ENCODE results near the gene CFAP77. TPM values are rescaled to one million over a fixed set of nuclear protein-coding genes. Genes with fewer than 3 reads are reported as not detected.

Gene CFAP77
- total RNA-seq, 1 donor from 2014 or later: 0.36 TPM

DNA sequence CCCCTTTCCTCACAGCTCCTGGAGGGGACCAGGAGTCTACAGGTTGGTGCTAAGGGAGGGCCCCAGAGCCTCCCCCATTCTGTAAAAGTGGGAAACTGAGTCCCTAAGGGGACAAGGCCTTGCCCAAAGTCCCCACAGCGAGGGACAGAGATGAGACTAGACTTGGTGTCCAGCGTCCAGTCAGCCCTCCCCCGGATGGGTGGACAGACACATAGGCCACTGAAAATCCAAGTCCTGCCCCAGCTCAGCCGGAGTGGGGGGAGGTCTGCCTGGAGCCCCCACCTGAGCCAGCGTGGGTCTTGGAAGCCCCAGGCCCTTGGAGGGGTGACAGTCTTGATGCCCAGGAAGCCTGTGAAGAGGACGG, 177.6 kb downstream of the CFAP77 start:
- H3K9ac ChIP-seq (ENCODE audit: low read length): no peak overlapping the region
- Mint-ChIP-seq H3K4me1 (ENCODE audit: low read depth, unreplicated experiment) (peaks cover 25% of the 10 kb centered on the region), H3K4me3 (ENCODE audit: unreplicated experiment) (no peak overlapping the region), H3K27ac (ENCODE audit: unreplicated experiment) (no peak overlapping the region), H3K9me3 (ENCODE audit: unreplicated experiment) (peaks cover 6% of the 10 kb centered on the region), H3K36me3 (ENCODE audit: low read depth, unreplicated experiment) (peaks cover 4% of the 10 kb centered on the region), H3K27me3 (ENCODE audit: low read depth, unreplicated experiment) (peaks cover 63% of the 10 kb centered on the region)
- H3K36me3 ChIP-seq (ENCODE audit: insufficient read depth, low read length): no peaks in the 10 kb centered on the region
- H3K4me3 ChIP-seq (ENCODE audit: insufficient read depth, low read depth, low read length): no peak overlapping the region
- peaks cover 9% of the 10 kb centered on the region for H3K9me3 ChIP-seq (ENCODE audit: insufficient read depth, low read depth, low read length)
- FAIRE-seq: no peak
- no peak for DNase-seq (ENCODE audit: low read depth)
- H3K4me2 ChIP-seq (ENCODE audit: low read length): no peak overlapping the region
- peaks cover 72% of the 10 kb centered on the region for H4K20me1 ChIP-seq (ENCODE audit: insufficient read depth, low read length)
- no peak for TF ChIP-seq EZH2 (IDR thresholded peaks at IDR 0.05; ENCODE audit: insufficient read depth, low read length)
- TF ChIP-seq, protein P1, sequence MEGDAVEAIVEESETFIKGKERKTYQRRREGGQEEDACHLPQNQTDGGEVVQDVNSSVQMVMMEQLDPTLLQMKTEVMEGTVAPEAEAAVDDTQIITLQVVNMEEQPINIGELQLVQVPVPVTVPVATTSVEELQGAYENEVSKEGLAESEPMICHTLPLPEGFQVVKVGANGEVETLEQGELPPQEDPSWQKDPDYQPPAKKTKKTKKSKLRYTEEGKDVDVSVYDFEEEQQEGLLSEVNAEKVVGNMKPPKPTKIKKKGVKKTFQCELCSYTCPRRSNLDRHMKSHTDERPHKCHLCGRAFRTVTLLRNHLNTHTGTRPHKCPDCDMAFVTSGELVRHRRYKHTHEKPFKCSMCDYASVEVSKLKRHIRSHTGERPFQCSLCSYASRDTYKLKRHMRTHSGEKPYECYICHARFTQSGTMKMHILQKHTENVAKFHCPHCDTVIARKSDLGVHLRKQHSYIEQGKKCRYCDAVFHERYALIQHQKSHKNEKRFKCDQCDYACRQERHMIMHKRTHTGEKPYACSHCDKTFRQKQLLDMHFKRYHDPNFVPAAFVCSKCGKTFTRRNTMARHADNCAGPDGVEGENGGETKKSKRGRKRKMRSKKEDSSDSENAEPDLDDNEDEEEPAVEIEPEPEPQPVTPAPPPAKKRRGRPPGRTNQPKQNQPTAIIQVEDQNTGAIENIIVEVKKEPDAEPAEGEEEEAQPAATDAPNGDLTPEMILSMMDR (IDR thresholded peaks at IDR 0.05; ENCODE audit: insufficient read depth, low read depth, low read length): no peak
- peaks cover 6% of the 10 kb centered on the region for H3K4me1 ChIP-seq (ENCODE audit: insufficient read depth, low read length)
- H2AFZ ChIP-seq (ENCODE audit: low read depth, low read length): no peak overlapping the region
- H3K27ac ChIP-seq (ENCODE audit: low read depth, low read length): no peak overlapping the region
- no peaks in the 10 kb centered on the region for H3K79me2 ChIP-seq (ENCODE audit: insufficient read depth, low read length)
- H3K27me3 ChIP-seq (ENCODE audit: insufficient read depth, low read length): peaks cover 93% of the 10 kb centered on the region

DNA sequence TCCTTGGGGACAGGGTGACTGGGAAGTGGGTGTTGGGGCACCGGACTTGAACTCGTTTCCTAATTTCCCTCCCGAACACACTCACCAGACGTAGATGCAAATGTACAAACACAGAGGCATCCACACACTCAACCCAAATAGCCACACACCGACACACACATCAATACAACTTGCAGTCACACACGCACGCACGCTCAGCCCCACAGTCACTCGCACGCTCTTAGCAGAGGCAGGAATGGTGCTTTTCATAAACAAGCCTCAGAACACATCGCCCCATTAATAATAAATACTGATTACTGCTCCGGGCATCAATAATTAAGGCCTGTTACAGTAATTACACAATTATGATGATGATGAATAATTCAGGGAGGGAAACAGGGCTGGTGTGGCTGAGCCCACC, 178.1 kb downstream of the CFAP77 start:
- no peak overlapping the region for H3K27ac ChIP-seq (ENCODE audit: low read depth, low read length)
- TF ChIP-seq, protein P1 (IDR thresholded peaks at IDR 0.05; ENCODE audit: insufficient read depth, low read depth, low read length): no peak
- no peak for TF ChIP-seq EZH2 (IDR thresholded peaks at IDR 0.05; ENCODE audit: insufficient read depth, low read length)
- H3K9ac ChIP-seq (ENCODE audit: low read length): no peak overlapping the region
- peaks cover 24% of the 10 kb centered on the region for H3K4me1 Mint-ChIP-seq (ENCODE audit: low read depth, unreplicated experiment)
- H3K36me3 ChIP-seq (ENCODE audit: insufficient read depth, low read length): peaks cover under 1% of the 10 kb centered on the region
- H3K9me3 Mint-ChIP-seq (ENCODE audit: unreplicated experiment): peaks cover 6% of the 10 kb centered on the region
- H3K27ac Mint-ChIP-seq (ENCODE audit: unreplicated experiment): no peak overlapping the region
- peaks cover 71% of the 10 kb centered on the region for H4K20me1 ChIP-seq (ENCODE audit: insufficient read depth, low read length)
- H3K4me3 Mint-ChIP-seq (ENCODE audit: unreplicated experiment): no peak overlapping the region
- H3K4me2 ChIP-seq (ENCODE audit: low read length): no peak overlapping the region
- FAIRE-seq (no peak), DNase-seq (ENCODE audit: low read depth) (no peak)
- H3K9me3 ChIP-seq (ENCODE audit: insufficient read depth, low read depth, low read length): peaks cover 9% of the 10 kb centered on the region
- no peak overlapping the region for H2AFZ ChIP-seq (ENCODE audit: low read depth, low read length)
- H3K36me3 Mint-ChIP-seq (ENCODE audit: low read depth, unreplicated experiment): peaks cover 6% of the 10 kb centered on the region
- peaks cover 90% of the 10 kb centered on the region for H3K27me3 ChIP-seq (ENCODE audit: insufficient read depth, low read length)
- no peak overlapping the region for H3K4me3 ChIP-seq (ENCODE audit: insufficient read depth, low read depth, low read length)
- peaks cover 6% of the 10 kb centered on the region for H3K4me1 ChIP-seq (ENCODE audit: insufficient read depth, low read length)
- no peaks in the 10 kb centered on the region for H3K79me2 ChIP-seq (ENCODE audit: insufficient read depth, low read length)
- peaks cover 64% of the 10 kb centered on the region for H3K27me3 Mint-ChIP-seq (ENCODE audit: low read depth, unreplicated experiment)

DNA sequence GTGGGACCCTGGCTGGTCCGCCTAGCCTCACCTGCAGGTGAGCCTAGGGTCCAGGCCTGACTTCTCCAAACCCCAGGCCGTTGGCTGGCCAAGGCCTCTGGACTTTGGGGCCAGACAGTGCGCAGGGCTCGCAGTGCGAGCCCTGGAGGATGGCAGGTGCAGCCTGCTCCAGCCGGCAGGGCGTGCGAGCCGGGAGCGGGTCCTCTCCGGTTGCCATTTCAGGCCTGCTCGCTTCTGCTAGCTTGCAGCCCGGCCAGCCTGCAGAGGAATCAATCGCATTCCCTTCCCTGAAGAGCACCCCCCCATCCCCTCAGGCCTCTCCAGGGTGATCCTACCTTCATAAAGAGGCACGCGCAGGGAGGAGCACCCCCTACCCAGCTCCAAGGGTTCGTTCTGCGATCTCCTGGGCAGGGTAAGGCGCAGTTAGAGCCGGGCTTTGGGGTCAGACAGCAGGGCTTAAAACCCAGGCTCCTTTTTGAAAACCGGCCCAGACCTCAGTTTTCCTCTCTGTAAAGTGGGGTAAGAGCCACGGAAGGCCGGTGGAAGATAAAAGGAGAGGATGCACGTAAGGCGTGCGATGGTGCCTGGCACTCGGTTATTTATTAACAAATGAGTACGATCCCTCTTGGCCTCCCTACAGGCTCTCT, 178.6 kb downstream of the CFAP77 start:
- Mint-ChIP-seq H3K4me1 (ENCODE audit: low read depth, unreplicated experiment) (peaks cover 20% of the 10 kb centered on the region), H3K36me3 (ENCODE audit: low read depth, unreplicated experiment) (peaks cover 6% of the 10 kb centered on the region), H3K4me3 (ENCODE audit: unreplicated experiment) (no peak overlapping the region), H3K27ac (ENCODE audit: unreplicated experiment) (no peak overlapping the region), H3K9me3 (ENCODE audit: unreplicated experiment) (peaks cover 6% of the 10 kb centered on the region), H3K27me3 (ENCODE audit: low read depth, unreplicated experiment) (peaks cover 63% of the 10 kb centered on the region)
- Histone ChIP-seq H3K9me3 (ENCODE audit: insufficient read depth, low read depth, low read length) (peaks cover 9% of the 10 kb centered on the region), H3K36me3 (ENCODE audit: insufficient read depth, low read length) (peaks cover 3% of the 10 kb centered on the region), H3K27me3 (ENCODE audit: insufficient read depth, low read length) (peaks cover 85% of the 10 kb centered on the region), H3K4me2 (ENCODE audit: low read length) (no peak overlapping the region), H3K27ac (ENCODE audit: low read depth, low read length) (no peak overlapping the region), H3K4me3 (ENCODE audit: insufficient read depth, low read depth, low read length) (no peak overlapping the region), H3K9ac (ENCODE audit: low read length) (no peak overlapping the region), H3K4me1 (ENCODE audit: insufficient read depth, low read length) (peaks cover 6% of the 10 kb centered on the region), H3K79me2 (ENCODE audit: insufficient read depth, low read length) (no peaks in the 10 kb centered on the region), H2AFZ (ENCODE audit: low read depth, low read length) (no peak overlapping the region), H4K20me1 (ENCODE audit: insufficient read depth, low read length) (peaks cover 70% of the 10 kb centered on the region)
- FAIRE-seq (no peak), DNase-seq (ENCODE audit: low read depth) (no peak)
- TF ChIP-seq, protein P1 (IDR thresholded peaks at IDR 0.05; ENCODE audit: insufficient read depth, low read depth, low read length): no peak
- no peak for TF ChIP-seq EZH2 (IDR thresholded peaks at IDR 0.05; ENCODE audit: insufficient read depth, low read length)
